ENCODE results near the gene TPT1. TPM values are rescaled to one million over a fixed set of nuclear protein-coding genes. Genes with fewer than 3 reads are reported as not detected.

TPT1 gene
- 1,962 and 4,472 TPM in 2 replicates for total RNA-seq

DNA sequence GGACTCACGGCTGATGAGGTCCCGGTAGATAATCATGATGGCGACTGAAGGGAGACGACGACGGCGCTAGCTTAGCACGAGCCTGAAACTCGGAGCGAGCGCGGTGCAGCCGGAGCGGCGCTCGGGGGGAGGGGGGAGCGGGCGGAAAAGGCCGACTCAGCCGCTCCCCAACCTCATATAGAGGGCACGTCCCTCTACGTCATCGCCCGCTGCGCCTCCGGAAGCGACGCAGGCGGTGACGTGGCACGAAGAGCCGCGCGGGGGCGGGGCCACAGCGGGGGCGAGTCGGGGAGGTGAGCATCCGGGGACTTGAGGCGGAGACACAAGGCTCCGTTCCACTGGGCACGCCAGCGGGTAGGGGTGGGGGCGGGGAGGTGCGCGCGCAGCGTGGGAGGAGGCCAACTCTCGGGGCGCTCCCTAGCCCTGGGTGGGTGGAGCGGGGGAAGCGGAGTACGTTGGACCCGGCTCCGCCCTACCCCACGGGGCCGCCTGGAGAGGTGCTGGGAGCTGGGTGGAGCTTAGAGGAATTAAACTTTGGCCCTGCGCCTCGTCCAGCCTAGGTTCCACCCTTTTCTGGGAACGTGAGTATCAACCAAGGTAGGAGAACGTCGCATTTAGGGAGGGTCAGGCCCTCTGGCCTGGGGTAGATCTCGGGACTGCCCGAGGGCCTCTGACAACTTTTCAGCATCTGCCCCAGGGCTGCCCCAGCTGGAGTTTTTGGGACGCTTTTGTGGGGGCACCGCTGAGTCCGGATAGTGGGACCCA is at the start of gene TPT1:
Gene TPT1, minus strand, starts transcription at position 150 of the 765 bp plus-strand sequence. Its CDS starts 114 bp downstream, at position 36.

Other genes with a start within 250 kb of the TPT1 start
- 21.7 and 26.5 TPM in 2 replicates for gene GTF2F2, start 220.7 kb downstream of the TPT1 start, total RNA-seq
- gene KCTD4, start 140.1 kb downstream of the TPT1 start, total RNA-seq: 0.59 and 0.74 TPM in 2 replicates
- gene SLC25A30, start 77.2 kb upstream of the TPT1 start, total RNA-seq: 13.1 and 33.1 TPM in 2 replicates
- gene COG3, start 123.8 kb upstream of the TPT1 start, total RNA-seq: 45.4 and 52.0 TPM in 2 replicates